T-helper 2 cell treated with Interferon-gamma antibody and Interleukin-4, amounts not matched to agents 5 μg/mL and 100 μg/mL, for 36 hours (primary cell): ENCODE measurements around the gene LIPA.

Experiments
- DNase-seq: peaks from one replicate; pipeline ENCODE4 v3.0.0; 2021; ENCODE audit warnings: low spot score
- H3K27ac Mint-ChIP-seq: one replicate; pipeline ENCODE4 v1.8.0; 2021; ENCODE audit warnings: mild to moderate bottlenecking, mixed read lengths
- H3K27me3 Mint-ChIP-seq: one replicate; pipeline ENCODE4 v1.8.0; 2021; ENCODE audit warnings: low read depth, mixed read lengths
- H3K36me3 Mint-ChIP-seq: one replicate; pipeline ENCODE4 v1.8.0; 2021; ENCODE audit warnings: low read depth, mixed read lengths
- H3K4me1 Mint-ChIP-seq: one replicate; pipeline ENCODE4 v1.8.0; 2021; ENCODE audit warnings: low read depth, mixed read lengths
- H3K4me3 Mint-ChIP-seq: one replicate; pipeline ENCODE4 v1.8.0; 2022; ENCODE audit warnings: mild to moderate bottlenecking, moderate library complexity, mixed read lengths
- H3K9me3 Mint-ChIP-seq: one replicate; pipeline ENCODE4 v1.8.0; 2021; ENCODE audit warnings: mixed read lengths

Gene LIPA

DNA sequence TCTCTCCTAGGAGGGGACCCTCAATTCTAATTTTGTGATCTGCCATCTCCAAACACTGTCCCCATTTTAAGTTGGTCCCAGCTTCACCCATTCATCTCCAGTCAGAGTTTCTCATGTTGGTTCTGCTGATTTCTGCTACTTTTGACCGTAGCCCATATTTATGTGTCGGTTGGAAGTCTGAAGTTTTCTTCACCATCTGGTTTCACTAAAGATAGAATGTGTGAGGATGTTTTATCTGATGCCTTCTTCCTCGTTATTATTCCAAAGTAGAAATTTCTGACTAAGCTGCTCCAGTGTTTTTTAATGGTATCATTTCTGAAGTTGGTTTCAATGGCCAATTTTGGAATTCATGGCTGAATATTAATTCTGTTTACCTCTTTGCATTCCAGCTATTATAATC is 28.9 kb upstream of the LIPA start:
- H3K36me3 Mint-ChIP-seq, result no peaks in the 10 kb centered on the region
- no peaks in the 10 kb centered on the region for H3K4me1 Mint-ChIP-seq
- H3K27ac Mint-ChIP-seq, result no peak overlapping the region
- H3K4me3 Mint-ChIP-seq, result no peak overlapping the region
- no peak for DNase-seq
- H3K27me3 Mint-ChIP-seq, result peaks cover 42% of the 10 kb centered on the region
- no peaks in the 10 kb centered on the region for H3K9me3 Mint-ChIP-seq

- no peak for DNase-seq
- Mint-ChIP-seq H3K27me3 (peaks cover 41% of the 10 kb centered on the region), H3K4me3 (no peak overlapping the region), H3K4me1 (no peaks in the 10 kb centered on the region), H3K27ac (no peak overlapping the region), H3K36me3 (no peaks in the 10 kb centered on the region), H3K9me3 (no peaks in the 10 kb centered on the region)
These were observed 27.9 kb upstream of the LIPA start for GRCh38 chr10:89279421-89279869.

DNA sequence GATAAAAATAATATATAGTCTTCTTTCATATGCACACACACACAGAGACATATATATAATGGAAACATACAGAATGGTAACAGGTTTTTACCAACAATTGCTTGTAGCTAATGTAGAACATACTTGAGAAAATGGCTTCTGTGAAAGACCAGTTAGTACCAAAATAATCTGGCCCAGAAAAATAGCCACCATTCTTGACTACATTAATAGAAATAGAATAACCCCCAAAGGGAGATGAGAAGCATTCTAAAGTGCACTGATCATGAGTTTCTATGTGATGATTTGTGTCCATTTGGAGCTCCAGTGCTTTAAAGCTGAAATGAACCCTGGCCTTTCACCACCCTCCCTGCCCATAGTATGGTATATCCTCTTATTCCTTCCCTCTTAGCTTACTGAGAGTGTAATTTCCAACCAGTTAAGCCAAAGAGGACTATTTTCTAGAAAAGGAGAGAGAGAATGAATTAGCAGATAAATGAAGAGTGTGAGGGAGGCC is 27.4 kb upstream of the LIPA start:
- Mint-ChIP-seq H3K9me3 (no peaks in the 10 kb centered on the region), H3K4me1 (no peaks in the 10 kb centered on the region), H3K27ac (no peak overlapping the region), H3K36me3 (no peaks in the 10 kb centered on the region), H3K27me3 (peaks cover 42% of the 10 kb centered on the region), H3K4me3 (no peak overlapping the region)
- no peak for DNase-seq

- no peaks in the 10 kb centered on the region for H3K4me1 Mint-ChIP-seq
- H3K27ac Mint-ChIP-seq, result no peak overlapping the region
- H3K27me3 Mint-ChIP-seq, result peaks cover 44% of the 10 kb centered on the region
These were observed 26.5 kb upstream of the LIPA start for GRCh38 chr10:89278034-89278535.

DNA sequence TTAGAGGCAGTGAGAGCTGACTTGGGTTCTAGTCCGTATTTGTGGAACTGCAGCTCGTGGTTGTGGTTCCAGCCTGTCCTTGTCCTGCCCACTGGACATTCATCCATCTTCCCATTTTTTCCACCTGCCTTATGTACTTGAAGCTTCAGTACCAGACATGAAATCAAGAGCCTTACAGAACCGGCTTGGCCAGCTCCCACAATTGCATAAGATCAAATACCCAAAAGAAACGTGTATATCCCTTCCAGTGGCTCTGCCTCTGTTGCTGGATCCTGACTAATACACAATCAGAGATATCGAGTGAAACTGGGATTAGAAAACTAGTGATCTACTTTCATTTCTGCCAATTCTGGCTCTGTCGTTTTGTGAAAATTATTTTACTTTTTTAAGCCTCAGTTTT is 23.8 kb upstream of the LIPA start:
- no peak for DNase-seq
- Mint-ChIP-seq H3K27me3 (peaks cover 53% of the 10 kb centered on the region), H3K36me3 (no peaks in the 10 kb centered on the region), H3K4me3 (no peak overlapping the region), H3K9me3 (no peaks in the 10 kb centered on the region), H3K27ac (no peak overlapping the region), H3K4me1 (no peaks in the 10 kb centered on the region)

More at GRCh38 chr10:89278034-89278535, 26.5 kb upstream of the LIPA start:
- no peak for DNase-seq
- H3K9me3 Mint-ChIP-seq, result no peaks in the 10 kb centered on the region
- H3K36me3 Mint-ChIP-seq, result no peaks in the 10 kb centered on the region
- no peak overlapping the region for H3K4me3 Mint-ChIP-seq

DNA sequence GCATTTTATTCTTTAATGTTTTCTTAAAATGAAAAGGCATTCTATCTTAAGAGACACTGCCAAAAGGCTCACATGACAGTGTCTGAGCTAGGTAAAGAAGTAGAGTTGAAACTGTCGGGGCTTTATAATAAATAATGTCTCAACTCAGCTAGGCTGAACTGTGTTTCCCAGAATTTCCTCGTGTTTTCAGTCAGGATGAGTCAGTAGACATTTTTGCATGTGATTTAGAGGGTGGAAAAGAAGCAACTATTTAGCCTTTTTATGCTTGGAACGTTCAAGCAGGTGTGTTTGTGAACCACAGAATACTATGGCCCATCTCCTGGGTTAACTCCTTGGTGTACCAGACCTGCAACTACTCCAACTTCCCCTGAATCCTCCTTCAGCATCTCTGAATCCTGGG is 23.4 kb upstream of the LIPA start:
- Mint-ChIP-seq H3K9me3 (no peaks in the 10 kb centered on the region), H3K27me3 (peaks cover 52% of the 10 kb centered on the region), H3K36me3 (no peaks in the 10 kb centered on the region), H3K27ac (no peak overlapping the region), H3K4me3 (no peak overlapping the region), H3K4me1 (no peaks in the 10 kb centered on the region)
- DNase-seq, result no peak

- no peak overlapping the region for H3K4me3 Mint-ChIP-seq
- no peaks in the 10 kb centered on the region for H3K4me1 Mint-ChIP-seq
- no peaks in the 10 kb centered on the region for H3K36me3 Mint-ChIP-seq
- DNase-seq, result no peak
- peaks cover 47% of the 10 kb centered on the region for H3K27me3 Mint-ChIP-seq
- no peak overlapping the region for H3K27ac Mint-ChIP-seq
- H3K9me3 Mint-ChIP-seq, result no peaks in the 10 kb centered on the region
These were observed 22.1 kb upstream of the LIPA start for GRCh38 chr10:89273680-89274079.

DNA sequence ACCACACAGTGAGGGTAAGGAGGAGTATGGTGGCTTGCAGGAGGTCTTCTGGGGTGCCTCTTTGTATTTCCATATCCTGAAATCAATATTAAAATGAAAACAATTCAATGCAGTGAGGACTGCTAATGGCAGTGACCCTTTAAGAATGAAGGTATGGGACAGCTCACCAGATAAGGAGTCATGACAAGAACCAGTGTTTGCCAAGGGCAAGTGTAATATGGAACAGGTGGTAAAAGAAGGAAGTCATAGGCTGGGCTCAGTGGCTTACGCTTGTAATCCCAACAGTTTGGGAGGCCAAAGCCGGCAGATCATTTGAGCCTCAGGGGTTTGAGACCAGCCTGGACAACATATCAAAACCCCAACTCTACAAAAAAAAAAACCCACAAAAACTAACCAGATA is 20.0 kb upstream of the LIPA start:
- no peak overlapping the region for H3K4me3 Mint-ChIP-seq
- no peaks in the 10 kb centered on the region for H3K9me3 Mint-ChIP-seq
- no peaks in the 10 kb centered on the region for H3K4me1 Mint-ChIP-seq
- H3K27me3 Mint-ChIP-seq, result peaks cover 32% of the 10 kb centered on the region
- no peak for DNase-seq
- no peak overlapping the region for H3K27ac Mint-ChIP-seq
- H3K36me3 Mint-ChIP-seq, result no peaks in the 10 kb centered on the region

DNA sequence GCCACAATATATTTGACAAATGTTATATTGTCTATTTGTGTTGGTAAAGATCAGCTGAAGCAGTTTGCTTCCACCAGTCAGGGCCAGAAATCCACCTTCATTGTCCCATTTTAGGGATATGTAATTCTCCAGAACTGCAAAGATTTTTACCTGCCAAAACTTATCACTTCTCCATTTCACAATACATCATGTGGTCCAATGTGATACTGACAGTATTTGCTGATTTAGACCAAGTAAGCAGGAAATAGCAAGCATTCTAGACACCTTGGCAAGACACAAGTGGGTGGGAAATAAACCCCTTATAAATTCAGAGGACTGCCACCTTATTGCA is 18.5 kb upstream of the LIPA start:
- Mint-ChIP-seq H3K4me3 (no peak overlapping the region), H3K9me3 (no peaks in the 10 kb centered on the region)

GRCh38 chr10:89269433-89270152 is 18.0 kb upstream of the LIPA start:
- Mint-ChIP-seq H3K36me3 (no peaks in the 10 kb centered on the region), H3K27ac (no peak overlapping the region), H3K27me3 (peaks cover 21% of the 10 kb centered on the region), H3K9me3 (no peaks in the 10 kb centered on the region), H3K4me3 (no peak overlapping the region), H3K4me1 (no peaks in the 10 kb centered on the region)
- no peak for DNase-seq

More for the DNA sequence above, 18.5 kb upstream of the LIPA start:
- H3K27me3 Mint-ChIP-seq, result peaks cover 25% of the 10 kb centered on the region
- no peak overlapping the region for H3K27ac Mint-ChIP-seq
- no peak for DNase-seq
- no peaks in the 10 kb centered on the region for H3K36me3 Mint-ChIP-seq
- H3K4me1 Mint-ChIP-seq, result no peaks in the 10 kb centered on the region

DNA sequence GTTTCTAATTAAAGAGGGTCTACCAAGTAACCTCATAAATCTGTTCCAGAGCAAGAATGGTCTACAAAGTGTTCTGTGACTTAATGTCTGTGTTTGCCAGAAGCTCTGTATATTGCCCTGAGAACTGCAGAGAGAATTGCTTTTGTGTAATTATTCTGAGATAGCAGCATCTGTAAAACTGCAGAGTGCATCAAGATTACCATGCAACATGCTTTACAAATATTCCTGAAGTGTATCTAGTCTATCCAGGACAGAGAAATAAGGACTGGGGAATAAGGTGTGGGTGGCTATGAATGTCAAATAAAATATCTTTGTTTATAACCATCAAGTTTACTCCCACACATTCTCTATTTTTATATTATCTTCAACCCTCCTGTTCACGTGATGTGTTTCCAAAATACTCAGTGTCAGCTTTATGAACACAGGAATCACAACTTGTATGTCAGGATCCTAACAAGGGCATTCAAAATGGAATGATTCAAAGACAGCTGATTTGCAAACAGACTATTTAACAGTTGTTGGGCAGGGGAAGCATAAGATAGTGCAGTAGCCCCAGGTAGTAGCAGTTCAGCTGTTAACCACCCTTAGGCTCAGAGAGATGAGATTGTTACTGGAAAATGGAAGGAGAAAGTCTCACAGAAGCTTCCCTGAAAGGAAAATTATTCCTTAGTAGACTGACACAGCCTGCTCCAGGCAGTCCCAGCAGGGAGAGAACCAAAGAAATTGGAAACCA is 15.3 kb upstream of the LIPA start:
- no peak overlapping the region for H3K4me3 Mint-ChIP-seq
- H3K27me3 Mint-ChIP-seq, result peaks cover 10% of the 10 kb centered on the region
- no peak overlapping the region for H3K27ac Mint-ChIP-seq
- H3K36me3 Mint-ChIP-seq, result no peaks in the 10 kb centered on the region
- no peaks in the 10 kb centered on the region for H3K9me3 Mint-ChIP-seq
- no peaks in the 10 kb centered on the region for H3K4me1 Mint-ChIP-seq
- DNase-seq, result no peak

DNA sequence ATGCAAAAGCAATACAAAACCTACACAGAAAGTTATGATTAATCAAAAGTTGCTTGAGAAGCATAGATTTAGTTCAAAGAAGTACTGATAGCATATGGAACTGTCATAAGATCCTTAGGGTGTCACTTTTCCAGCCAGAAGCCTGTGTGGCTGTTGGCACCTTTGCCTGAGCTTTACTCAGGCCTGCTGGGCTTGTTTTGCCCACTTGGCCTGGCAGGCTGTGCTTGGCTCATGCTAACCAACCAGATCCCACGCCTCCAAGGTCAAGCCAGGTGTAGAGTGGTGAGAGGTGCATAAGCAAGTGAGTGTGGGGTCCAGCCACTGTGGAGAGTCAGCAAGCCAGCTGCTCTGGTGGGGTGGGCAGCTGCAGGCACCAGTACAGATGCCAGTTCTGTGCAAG is 12.0 kb upstream of the LIPA start:
- Mint-ChIP-seq H3K4me1 (no peaks in the 10 kb centered on the region), H3K36me3 (no peaks in the 10 kb centered on the region), H3K9me3 (no peaks in the 10 kb centered on the region), H3K4me3 (no peak overlapping the region), H3K27ac (no peak overlapping the region), H3K27me3 (peaks cover 11% of the 10 kb centered on the region)
- no peak for DNase-seq

DNA sequence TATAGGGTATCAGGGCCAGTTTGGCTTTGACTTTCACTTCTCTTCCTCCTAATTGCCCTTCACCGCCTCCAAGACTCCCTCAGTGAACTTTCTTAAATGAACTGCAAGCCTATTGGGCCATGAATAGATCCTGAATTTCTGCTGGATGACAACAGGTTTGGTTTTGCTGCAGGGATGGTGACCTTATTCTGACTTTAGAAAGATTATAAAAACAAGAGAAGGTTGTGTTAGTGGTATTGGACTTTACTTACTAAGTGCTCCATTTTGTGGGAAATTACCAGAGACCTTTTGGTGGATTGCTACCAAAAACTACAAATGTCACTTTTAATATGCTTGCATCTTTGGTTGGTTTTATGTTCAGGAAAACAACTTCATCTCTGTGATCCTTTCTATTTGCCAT is 11.5 kb upstream of the LIPA start:
- H3K9me3 Mint-ChIP-seq, result no peaks in the 10 kb centered on the region
- DNase-seq, result no peak
- no peak overlapping the region for H3K4me3 Mint-ChIP-seq
- H3K27ac Mint-ChIP-seq, result no peak overlapping the region
- no peaks in the 10 kb centered on the region for H3K36me3 Mint-ChIP-seq
- peaks cover 13% of the 10 kb centered on the region for H3K27me3 Mint-ChIP-seq
- H3K4me1 Mint-ChIP-seq, result no peaks in the 10 kb centered on the region
